Fibroblast of lung (primary cell): Measurements from ENCODE around the gene PATJ.

Experiments
- EZH2 ChIP-seq: IDR thresholded peaks from 2 replicates; pipeline ENCODE4 v1.5.1; 2012; ENCODE audit warnings: low read length, control low read depth, mild to moderate bottlenecking; ENCODE audit errors: missing control alignments
- TF ChIP-seq, protein P1 (sequence below), 2 donors: IDR thresholded peaks in 1 of 2; conservative IDR thresholded peaks in 1 of 2; 1 replicate in 1 of 2; 2 replicates in 1 of 2; pipeline ENCODE4 v1.5.1; 2011 to 2012; ENCODE audit warnings: low read length in 2 of 2, control low read depth in 1 of 2, inconsistent platforms in 1 of 2, low read depth in 1 of 2, mild to moderate bottlenecking in 1 of 2

DNA sequence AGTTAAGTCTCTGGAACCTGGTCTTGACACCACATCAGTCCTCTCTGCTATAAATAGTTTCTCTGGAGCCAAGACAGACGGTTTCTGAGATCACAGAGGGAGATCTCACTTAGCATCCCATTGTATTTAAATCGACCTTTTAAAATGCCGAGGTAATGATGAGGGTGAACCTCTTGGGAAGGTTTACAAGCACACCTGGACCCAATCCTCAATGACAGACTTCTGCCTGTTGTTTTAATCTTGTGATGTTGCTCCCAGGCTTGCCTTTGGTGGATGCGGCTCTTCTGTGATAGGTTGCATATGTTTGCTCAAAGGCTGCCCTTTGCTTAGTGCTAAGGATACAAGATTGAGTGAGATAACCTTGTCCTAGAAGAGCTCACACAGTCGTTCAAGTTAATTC, 347.7 kb downstream of the PATJ start:
- TF ChIP-seq, protein P1, sequence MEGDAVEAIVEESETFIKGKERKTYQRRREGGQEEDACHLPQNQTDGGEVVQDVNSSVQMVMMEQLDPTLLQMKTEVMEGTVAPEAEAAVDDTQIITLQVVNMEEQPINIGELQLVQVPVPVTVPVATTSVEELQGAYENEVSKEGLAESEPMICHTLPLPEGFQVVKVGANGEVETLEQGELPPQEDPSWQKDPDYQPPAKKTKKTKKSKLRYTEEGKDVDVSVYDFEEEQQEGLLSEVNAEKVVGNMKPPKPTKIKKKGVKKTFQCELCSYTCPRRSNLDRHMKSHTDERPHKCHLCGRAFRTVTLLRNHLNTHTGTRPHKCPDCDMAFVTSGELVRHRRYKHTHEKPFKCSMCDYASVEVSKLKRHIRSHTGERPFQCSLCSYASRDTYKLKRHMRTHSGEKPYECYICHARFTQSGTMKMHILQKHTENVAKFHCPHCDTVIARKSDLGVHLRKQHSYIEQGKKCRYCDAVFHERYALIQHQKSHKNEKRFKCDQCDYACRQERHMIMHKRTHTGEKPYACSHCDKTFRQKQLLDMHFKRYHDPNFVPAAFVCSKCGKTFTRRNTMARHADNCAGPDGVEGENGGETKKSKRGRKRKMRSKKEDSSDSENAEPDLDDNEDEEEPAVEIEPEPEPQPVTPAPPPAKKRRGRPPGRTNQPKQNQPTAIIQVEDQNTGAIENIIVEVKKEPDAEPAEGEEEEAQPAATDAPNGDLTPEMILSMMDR (conservative IDR thresholded peaks at IDR 0.05 in 1 of 2, IDR thresholded peaks at IDR 0.05 in 1 of 2; ENCODE audit: low read depth in 1 of 2, low read length in 2 of 2): no peak
- TF ChIP-seq EZH2: no peak
